ENCODE data around the gene KRTAP10-6. TPM values are rescaled to one million over a fixed set of nuclear protein-coding genes. Genes with fewer than 3 reads are reported as not detected.

Gene KRTAP10-6
- total and polyA plus RNA-seq, 2 donors (not counting 1 experiment from before 2014, with no cell fraction given), result not detected

GRCh38 chr21:44569861-44570517 is 22.3 kb downstream of the KRTAP10-6 start:
- Histone ChIP-seq H3K4me2 (ENCODE audit: extremely low read depth, insufficient read depth, low read length) (no peak overlapping the region), H3K79me2 (ENCODE audit: control insufficient read depth, insufficient read depth, low read length) (no peaks in the 10 kb centered on the region), H2AFZ (ENCODE audit: low read length) (no peak overlapping the region), H3K27me3 (ENCODE audit: control insufficient read depth, insufficient read depth, low read length) (no peaks in the 10 kb centered on the region), H3K4me3 (replicated peaks in 1 of 4; ENCODE audit: control extremely low read depth in 1 of 4, insufficient read depth in 1 of 4, low read depth in 3 of 4, low read length in 4 of 4) (no peak overlapping the region), H3K9me3 (ENCODE audit: control insufficient read depth, insufficient read depth, low read depth, low read length) (no peaks in the 10 kb centered on the region), H3K9ac (ENCODE audit: insufficient read depth, low read length) (no peak overlapping the region), H3K4me1 (ENCODE audit: control insufficient read depth, extremely low read depth, insufficient read depth, low read length) (no peaks in the 10 kb centered on the region), H3K36me3 (ENCODE audit: control insufficient read depth, insufficient read depth, low read length) (no peaks in the 10 kb centered on the region), H4K20me1 (ENCODE audit: control insufficient read depth, extremely low read depth, insufficient read depth, low read length) (no peaks in the 10 kb centered on the region), H3K27ac (ENCODE audit: insufficient read depth, low read length) (no peak overlapping the region)
- TF ChIP-seq EZH2 (IDR thresholded peaks at IDR 0.05; ENCODE audit: low read length, missing control alignments) (no peak), CTCF (conservative IDR thresholded peaks at IDR 0.05 in 1 of 2, IDR thresholded peaks at IDR 0.05 in 1 of 2; ENCODE audit: low read depth in 1 of 2, low read length in 2 of 2) (no peak)
- no peak for DNase-seq (ENCODE audit: low read depth in 2 of 2)

GRCh38 chr21:44568667-44569556 is 23.4 kb downstream of the KRTAP10-6 start:
- Histone ChIP-seq H3K9me3 (ENCODE audit: control insufficient read depth, insufficient read depth, low read depth, low read length) (no peaks in the 10 kb centered on the region), H4K20me1 (ENCODE audit: control insufficient read depth, extremely low read depth, insufficient read depth, low read length) (no peaks in the 10 kb centered on the region), H3K4me3 (replicated peaks in 1 of 4; ENCODE audit: control extremely low read depth in 1 of 4, insufficient read depth in 1 of 4, low read depth in 3 of 4, low read length in 4 of 4) (no peak overlapping the region), H3K4me2 (ENCODE audit: extremely low read depth, insufficient read depth, low read length) (no peak overlapping the region), H3K27ac (ENCODE audit: insufficient read depth, low read length) (no peak overlapping the region), H3K79me2 (ENCODE audit: control insufficient read depth, insufficient read depth, low read length) (no peaks in the 10 kb centered on the region), H3K27me3 (ENCODE audit: control insufficient read depth, insufficient read depth, low read length) (no peaks in the 10 kb centered on the region), H3K9ac (ENCODE audit: insufficient read depth, low read length) (no peak overlapping the region), H3K4me1 (ENCODE audit: control insufficient read depth, extremely low read depth, insufficient read depth, low read length) (no peaks in the 10 kb centered on the region), H3K36me3 (ENCODE audit: control insufficient read depth, insufficient read depth, low read length) (no peaks in the 10 kb centered on the region), H2AFZ (ENCODE audit: low read length) (no peak overlapping the region)
- no peak for DNase-seq (ENCODE audit: low read depth in 2 of 2)
- TF ChIP-seq CTCF (conservative IDR thresholded peaks at IDR 0.05 in 1 of 2, IDR thresholded peaks at IDR 0.05 in 1 of 2; ENCODE audit: low read depth in 1 of 2, low read length in 2 of 2), result no peak

- TF ChIP-seq EZH2 (IDR thresholded peaks at IDR 0.05; ENCODE audit: low read length, missing control alignments) (no peak), CTCF (conservative IDR thresholded peaks at IDR 0.05 in 1 of 2, IDR thresholded peaks at IDR 0.05 in 1 of 2; ENCODE audit: low read depth in 1 of 2, low read length in 2 of 2) (no peak)
- Histone ChIP-seq H2AFZ (ENCODE audit: low read length) (no peak overlapping the region), H3K4me2 (ENCODE audit: extremely low read depth, insufficient read depth, low read length) (no peak overlapping the region), H3K9ac (ENCODE audit: insufficient read depth, low read length) (no peak overlapping the region), H3K4me3 (replicated peaks in 1 of 4; ENCODE audit: control extremely low read depth in 1 of 4, insufficient read depth in 1 of 4, low read depth in 3 of 4, low read length in 4 of 4) (no peak overlapping the region), H3K36me3 (ENCODE audit: control insufficient read depth, insufficient read depth, low read length) (no peaks in the 10 kb centered on the region), H3K27ac (ENCODE audit: insufficient read depth, low read length) (no peak overlapping the region), H3K79me2 (ENCODE audit: control insufficient read depth, insufficient read depth, low read length) (no peaks in the 10 kb centered on the region), H3K27me3 (ENCODE audit: control insufficient read depth, insufficient read depth, low read length) (no peaks in the 10 kb centered on the region), H3K4me1 (ENCODE audit: control insufficient read depth, extremely low read depth, insufficient read depth, low read length) (no peaks in the 10 kb centered on the region), H3K9me3 (ENCODE audit: control insufficient read depth, insufficient read depth, low read depth, low read length) (no peaks in the 10 kb centered on the region), H4K20me1 (ENCODE audit: control insufficient read depth, extremely low read depth, insufficient read depth, low read length) (no peaks in the 10 kb centered on the region)
- no peak for DNase-seq (ENCODE audit: low read depth in 2 of 2)
These were observed 24.0 kb downstream of the KRTAP10-6 start for GRCh38 chr21:44568261-44568660.
